Suprapubic skin (tissue), 4 donors: ENCODE data around the gene KRT15. TPM values are rescaled to one million over a fixed set of nuclear protein-coding genes. Genes with fewer than 3 reads are reported as not detected.

Experiments
- DNase-seq, 2 donors: peaks; one replicate each; pipeline ENCODE4 v3.0.0-alpha.2; 2019; ENCODE audit warnings: low spot score in 2 of 2
- H3K27ac ChIP-seq: fragments of 200-600 bp; sonication (generic); one replicate; pipeline ENCODE4 v1.5.1; 2019
- H3K27me3 ChIP-seq: fragments of 200-600 bp; sonication (generic); one replicate; pipeline ENCODE4 v1.5.1; 2019
- H3K36me3 ChIP-seq: fragments of 200-600 bp; sonication (generic); one replicate; pipeline ENCODE4 v1.5.1; 2019
- H3K4me1 ChIP-seq: fragments of 200-600 bp; sonication (generic); one replicate; pipeline ENCODE4 v1.5.1; 2019
- H3K4me3 ChIP-seq: fragments of 200-600 bp; sonication (generic); one replicate; pipeline ENCODE4 v1.5.1; 2019; ENCODE audit warnings: mild to moderate bottlenecking
- H3K9me3 ChIP-seq: fragments of 200-600 bp; sonication (generic); one replicate; pipeline ENCODE4 v1.5.1; 2019
- CTCF ChIP-seq, 2 donors: fragments of 200-600 bp in 1 of 2; fragments of 450-650 bp in 1 of 2; sonication (generic) in 1 of 2; IDR thresholded peaks; one replicate each; pipeline ENCODE4 v1.5.1; 2016 to 2019; ENCODE audit warnings: antibody characterized with exemption in 2 of 2, mild to moderate bottlenecking in 1 of 2, moderate library complexity in 1 of 2
- EP300 ChIP-seq: sonication (generic); formaldehyde crosslinking; IDR thresholded peaks from one replicate; pipeline ENCODE4 v1.6.1; 2017; ENCODE audit warnings: antibody characterized with exemption
- POLR2A ChIP-seq, 2 donors: fragments of 450-650 bp; IDR thresholded peaks; one replicate each; pipeline ENCODE4 v1.6.1; 2017; ENCODE audit warnings: antibody characterized with exemption in 2 of 2, mild to moderate bottlenecking in 2 of 2, moderate library complexity in 2 of 2
- POLR2AphosphoS5 ChIP-seq, 3 donors: sonication (generic); formaldehyde crosslinking; IDR thresholded peaks; one replicate each; pipeline ENCODE4 v1.6.1; 2017; ENCODE audit warnings: antibody characterized with exemption in 3 of 3
- WGBS: methylation state at CpG from one replicate; pipeline ENCODE4 v1.1.5; 2018; 5-methylcytosine and 5-hydroxymethylcytosine counted together
- total RNA-seq, 4 donors: library from RNA; depleted of rRNA; stranded (reverse); fragments of >200 nt; gene quantifications; one replicate each; pipeline ENCODE4 v1.1.0, GENCODE V29; 2016

Gene KRT15
- total RNA-seq, 4 donors from 2014 or later: 690 to 2,507 (median 1,431) TPM

GRCh38 chr17:41528959-41529353 is 10.3 kb upstream of the KRT15 start:
- TF ChIP-seq POLR2AphosphoS5 (IDR thresholded peaks at IDR 0.05) (no peak), POLR2A (IDR thresholded peaks at IDR 0.05) (no peak), EP300 (no peak), CTCF (IDR thresholded peaks at IDR 0.05) (no peak)
- no peak for DNase-seq
- Histone ChIP-seq H3K4me1 (peaks cover 16% of the 10 kb centered on the region), H3K36me3 (no peaks in the 10 kb centered on the region), H3K9me3 (no peaks in the 10 kb centered on the region), H3K27ac (peak overlapping the region; percentile 47), H3K27me3 (peaks cover 57% of the 10 kb centered on the region), H3K4me3 (peak overlapping the region; percentile 45)
- WGBS: 57% methylated on average over 10 of the region's 10 CpGs

- Histone ChIP-seq H3K9me3 (no peaks in the 10 kb centered on the region), H3K4me1 (peaks cover 17% of the 10 kb centered on the region), H3K4me3 (peak overlapping the region; percentile 45), H3K36me3 (no peaks in the 10 kb centered on the region), H3K27me3 (peaks cover 62% of the 10 kb centered on the region), H3K27ac (peak overlapping the region; percentile 47)
- WGBS: 5% methylated on average over 59 of the region's 62 CpGs
- TF ChIP-seq EP300: no peak
- TF ChIP-seq CTCF (IDR thresholded peaks at IDR 0.05): no peak
- TF ChIP-seq POLR2A (IDR thresholded peaks at IDR 0.05): no peak
- no peak for TF ChIP-seq POLR2AphosphoS5 (IDR thresholded peaks at IDR 0.05)
- no peak for DNase-seq
Observed at GRCh38 chr17:41527063-41528023, 8.7 kb upstream of the KRT15 start.

GRCh38 chr17:41524261-41524660 is 5.6 kb upstream of the KRT15 start:
- Histone ChIP-seq H3K4me3 (no peak overlapping the region), H3K27ac (no peak overlapping the region), H3K4me1 (peaks cover 41% of the 10 kb centered on the region), H3K36me3 (no peaks in the 10 kb centered on the region), H3K9me3 (no peaks in the 10 kb centered on the region), H3K27me3 (peaks cover 53% of the 10 kb centered on the region)
- DNase-seq: no peak
- TF ChIP-seq EP300 (no peak), POLR2AphosphoS5 (IDR thresholded peaks at IDR 0.05) (no peak), POLR2A (IDR thresholded peaks at IDR 0.05) (no peak), CTCF (IDR thresholded peaks at IDR 0.05) (no peak)
- 86% methylated on average over 9 of the region's 11 CpGs for WGBS

GRCh38 chr17:41523787-41524186 is 5.1 kb upstream of the KRT15 start:
- H3K9me3 ChIP-seq: no peaks in the 10 kb centered on the region
- no peaks in the 10 kb centered on the region for H3K36me3 ChIP-seq
- peak overlapping the region; percentile 6 for H3K27ac ChIP-seq
- TF ChIP-seq EP300 (no peak), CTCF (IDR thresholded peaks at IDR 0.05) (no peak), POLR2AphosphoS5 (IDR thresholded peaks at IDR 0.05) (no peak), POLR2A (IDR thresholded peaks at IDR 0.05) (no peak)
- DNase-seq: no peak
- H3K27me3 ChIP-seq: peaks cover 49% of the 10 kb centered on the region
- H3K4me1 ChIP-seq: peaks cover 41% of the 10 kb centered on the region
- no peak overlapping the region for H3K4me3 ChIP-seq
- no CpG with 5 or more reads among the region's 19 CpGs for WGBS

- Histone ChIP-seq H3K27ac (no peak overlapping the region), H3K27me3 (peaks cover 43% of the 10 kb centered on the region), H3K4me3 (no peak overlapping the region), H3K36me3 (no peaks in the 10 kb centered on the region), H3K4me1 (peaks cover 39% of the 10 kb centered on the region), H3K9me3 (no peaks in the 10 kb centered on the region)
- DNase-seq: no peak
- 75% methylated on average over 4 of the region's 4 CpGs for WGBS
- TF ChIP-seq EP300: no peak
- TF ChIP-seq CTCF (IDR thresholded peaks at IDR 0.05): no peak
- TF ChIP-seq POLR2AphosphoS5 (IDR thresholded peaks at IDR 0.05): no peak
- TF ChIP-seq POLR2A (IDR thresholded peaks at IDR 0.05): no peak
Observed at GRCh38 chr17:41523225-41523593, 4.5 kb upstream of the KRT15 start.
